Suprapubic skin (tissue), 4 donors: ENCODE data around the gene ALDH3B2.

Experiments used
- CTCF ChIP-seq, 2 donors: fragments of 200-600 bp in 1 of 2; fragments of 450-650 bp in 1 of 2; sonication (generic) in 1 of 2; IDR thresholded peaks; one replicate each; pipeline ENCODE4 v1.5.1; 2016 to 2019; ENCODE audit warnings: antibody characterized with exemption in 2 of 2, mild to moderate bottlenecking in 1 of 2, moderate library complexity in 1 of 2
- EP300 ChIP-seq: sonication (generic); formaldehyde crosslinking; IDR thresholded peaks from one replicate; pipeline ENCODE4 v1.6.1; 2017; ENCODE audit warnings: antibody characterized with exemption
- POLR2A ChIP-seq, 2 donors: fragments of 450-650 bp; IDR thresholded peaks; one replicate each; pipeline ENCODE4 v1.6.1; 2017; ENCODE audit warnings: antibody characterized with exemption in 2 of 2, mild to moderate bottlenecking in 2 of 2, moderate library complexity in 2 of 2
- POLR2AphosphoS5 ChIP-seq, 3 donors: sonication (generic); formaldehyde crosslinking; IDR thresholded peaks; one replicate each; pipeline ENCODE4 v1.6.1; 2017; ENCODE audit warnings: antibody characterized with exemption in 3 of 3

- TF ChIP-seq CTCF (IDR thresholded peaks at IDR 0.05) (no peak), POLR2A (IDR thresholded peaks at IDR 0.05) (no peak), EP300 (no peak), POLR2AphosphoS5 (IDR thresholded peaks at IDR 0.05) (no peak)
Observed at GRCh38 chr11:67641338-67642172, 32.9 kb downstream of the ALDH3B2 start.
